ENCODE data around the gene ARF3. TPM values are rescaled to one million over a fixed set of nuclear protein-coding genes. Genes with fewer than 3 reads are reported as not detected.

Gene ARF3
- 103 to 164 TPM (median 149 TPM) in 5 replicates for total RNA-seq (2022; extraction: Qiagen RNA extraction; ENCODE audit: low read depth)

GRCh38 chr12:48957141-48958048, at the start of gene ARF3:
TSS of gene ARF3 (minus strand) at chr12:48957487. CDS start at chr12:48941095, 16,392 bp downstream.

GRCh38 chr12:48999371-49000131, 42.3 kb upstream of the ARF3 start, which contains the start of gene DDN:
TSS of gene DDN (minus strand) at chr12:48999375. CDS start at chr12:48999287, 88 bp downstream.

GRCh38 chr12:48978291-48978740, 21.0 kb upstream of the ARF3 start, which contains the start of gene WNT1:
TSS of gene WNT1 (plus strand) at chr12:48978322. CDS start at chr12:48978651, 329 bp downstream.

GRCh38 chr12:48925304-48926011, 31.8 kb downstream of the ARF3 start, which contains the start of gene FKBP11:
TSS of gene FKBP11 (minus strand) at chr12:48925492. CDS start at chr12:48925428, 64 bp downstream.

Other genes with a start within 250 kb of the ARF3 start
- gene CCNT1, start 240.8 kb downstream of the ARF3 start, total RNA-seq (2022; extraction: Qiagen RNA extraction; ENCODE audit: low read depth): 11.5 to 14.8 TPM (median 14.1 TPM) in 5 replicates
- 9.0 to 15.8 TPM (median 13.2 TPM) in 5 replicates for gene ADCY6, start 168.4 kb downstream of the ARF3 start, total RNA-seq (2022; extraction: Qiagen RNA extraction; ENCODE audit: low read depth)
- 30.6 to 48.3 TPM (median 34.2 TPM) in 5 replicates for gene CACNB3, start 139.0 kb downstream of the ARF3 start, total RNA-seq (2022; extraction: Qiagen RNA extraction; ENCODE audit: low read depth)
- 71.7 to 79.1 TPM (median 78.2 TPM) in 5 replicates for gene DDX23, start 105.3 kb downstream of the ARF3 start, total RNA-seq (2022; extraction: Qiagen RNA extraction; ENCODE audit: low read depth)
- 4.3 to 9.8 TPM (median 8.0 TPM) in 5 replicates for gene RND1, start 91.6 kb downstream of the ARF3 start, total RNA-seq (2022; extraction: Qiagen RNA extraction; ENCODE audit: low read depth)
- gene FKBP11, start 32.0 kb downstream of the ARF3 start, total RNA-seq (2022; extraction: Qiagen RNA extraction; ENCODE audit: low read depth): 49.5 to 64.1 TPM (median 58.9 TPM) in 5 replicates
- gene WNT10B, start 14.2 kb upstream of the ARF3 start, total RNA-seq (2022; extraction: Qiagen RNA extraction; ENCODE audit: low read depth): 1.5 to 2.5 TPM (median 2.1 TPM) in 5 replicates
- gene WNT1, start 20.8 kb upstream of the ARF3 start, total RNA-seq (2022; extraction: Qiagen RNA extraction; ENCODE audit: low read depth): 0.24 TPM in 1 of 5 replicates, not detected in the others
- 0.48 to 0.78 TPM (median 0.74 TPM) in 5 replicates for gene DDN, start 41.9 kb upstream of the ARF3 start, total RNA-seq (2022; extraction: Qiagen RNA extraction; ENCODE audit: low read depth)
- 38.1 to 44.3 TPM (median 40.4 TPM) in 5 replicates for gene PRKAG1, start 61.3 kb upstream of the ARF3 start, total RNA-seq (2022; extraction: Qiagen RNA extraction; ENCODE audit: low read depth)
- 29.9 to 39.0 TPM (median 36.8 TPM) in 5 replicates for gene KMT2D, start 103.3 kb upstream of the ARF3 start, total RNA-seq (2022; extraction: Qiagen RNA extraction; ENCODE audit: low read depth)
- 3.4 to 4.9 TPM (median 4.2 TPM) in 5 replicates for gene RHEBL1, start 112.5 kb upstream of the ARF3 start, total RNA-seq (2022; extraction: Qiagen RNA extraction; ENCODE audit: low read depth)
- 0.03 TPM in 1 of 5 replicates, not detected in the others for gene DHH, start 137.3 kb upstream of the ARF3 start, total RNA-seq (2022; extraction: Qiagen RNA extraction; ENCODE audit: low read depth)
- 11.9 to 19.3 TPM (median 15.0 TPM) in 5 replicates for gene LMBR1L, start 153.4 kb upstream of the ARF3 start, total RNA-seq (2022; extraction: Qiagen RNA extraction; ENCODE audit: low read depth)
- gene TUBA1B, start 173.9 kb upstream of the ARF3 start, total RNA-seq (2022; extraction: Qiagen RNA extraction; ENCODE audit: low read depth): 2,278 to 2,452 TPM (median 2,334 TPM) in 5 replicates
- 177 to 211 TPM (median 198 TPM) in 5 replicates for gene TUBA1A, start 231.6 kb upstream of the ARF3 start, total RNA-seq (2022; extraction: Qiagen RNA extraction; ENCODE audit: low read depth)